Endothelial cell of umbilical vein (primary cell): Measurements from ENCODE around the gene HDAC9. TPM values are rescaled to one million over a fixed set of nuclear protein-coding genes. Genes with fewer than 3 reads are reported as not detected.

Experiments used
- BruUV-seq: library from RNA; stranded (reverse); fragments of 400-500 nt; replicated peaks from 2 replicates; lab custom pipeline; 2021; lab: Mats Ljungman, UMichigan
- CTCF ChIA-PET: fragments of 300-600, 350-600 bp; sonication (Branson Sonifier 250); formaldehyde crosslinking; loops from one replicate; lab custom pipeline; 2021; ENCODE audit warnings: antibody characterized with exemption, inconsistent platforms; lab: Charles Lee
- POLR2A ChIA-PET: fragments of 300-600, 350-600 bp; sonication (Branson Sonifier 250); formaldehyde crosslinking; loops from one replicate; lab custom pipeline; 2021; ENCODE audit warnings: antibody characterized with exemption, inconsistent platforms; lab: Charles Lee
- DNase-seq: peaks from one replicate; pipeline ENCODE4 v3.0.0-alpha.2; 2011; ENCODE audit warnings: low read depth, low spot score
- FAIRE-seq: peaks from 2 replicates; lab custom pipeline; 2011; peaks lifted over from hg19 to GRCh38; lab: Jason Lieb, UNC
- H2AFZ ChIP-seq: 2 replicates; pipeline ENCODE4 v1.6.0; 2012; ENCODE audit warnings: low read depth, low read length, control low read depth, inconsistent platforms
- H3K27ac ChIP-seq: 2 replicates; pipeline ENCODE4 v1.5.1; 2011; ENCODE audit warnings: low read depth, mild to moderate bottlenecking, control low read depth, low read length, moderate library complexity; ENCODE audit not compliant: insufficient read depth
- H3K27me3 ChIP-seq, 2 experiments: 2 replicates each; pipeline versions ENCODE4 v1.6.0 to v1.6.1; 2011; ENCODE audit warnings: low read length in 2 of 2, mixed read lengths in 1 of 2; ENCODE audit not compliant: control insufficient read depth in 2 of 2, insufficient read depth in 2 of 2
- H3K36me3 ChIP-seq, 2 experiments: 2 replicates in 1 of 2; 3 replicates in 1 of 2; pipeline ENCODE4 v1.5.1; 2011; ENCODE audit warnings: low read length in 2 of 2, mild to moderate bottlenecking in 1 of 2, moderate library complexity in 1 of 2; ENCODE audit not compliant: control insufficient read depth in 2 of 2, insufficient read depth in 2 of 2; ENCODE audit errors: extremely low read depth in 1 of 2
- H3K4me1 ChIP-seq: 3 replicates; pipeline ENCODE4 v1.5.1; 2011; ENCODE audit warnings: mild to moderate bottlenecking, low read length; ENCODE audit not compliant: control insufficient read depth, insufficient read depth; ENCODE audit errors: extremely low read depth
- H3K4me2 ChIP-seq: 2 replicates; pipeline ENCODE4 v1.6.1; 2011; ENCODE audit warnings: low read length, control low read depth, mixed read lengths; ENCODE audit not compliant: insufficient read depth
- H3K4me3 ChIP-seq, 3 experiments: fragments of 200-600 bp in 1 of 3; sonication (generic), shearing (Covaris generic) in 1 of 3; replicated peaks in 1 of 3; 2 replicates each; pipeline ENCODE4 v1.5.1; 2011 to 2016; ENCODE audit warnings: control low read depth in 3 of 3, low read length in 3 of 3, mild to moderate bottlenecking in 2 of 3, inconsistent platforms in 1 of 3, low read depth in 1 of 3, moderate library complexity in 1 of 3; ENCODE audit not compliant: insufficient read depth in 1 of 3
- H3K79me2 ChIP-seq: 2 replicates; pipeline ENCODE4 v1.6.0; 2012; ENCODE audit warnings: low read length, inconsistent platforms; ENCODE audit not compliant: control insufficient read depth, insufficient read depth
- H3K9ac ChIP-seq: replicated peaks from 2 replicates; pipeline ENCODE3; 2011; ENCODE audit warnings: low read length, control low read depth; ENCODE audit not compliant: insufficient read depth; ENCODE audit errors: extremely low read depth
- H3K9me1 ChIP-seq: replicated peaks from 3 replicates; pipeline ENCODE4 v1.6.0; 2011; ENCODE audit warnings: mild to moderate bottlenecking, low read length; ENCODE audit not compliant: control insufficient read depth, insufficient read depth; ENCODE audit errors: extremely low read depth
- H3K9me3 ChIP-seq: replicated peaks from 2 replicates; pipeline ENCODE4 v1.5.1; 2012; ENCODE audit warnings: low read length, inconsistent platforms; ENCODE audit not compliant: control insufficient read depth, insufficient read depth
- H4K20me1 ChIP-seq: replicated peaks from 2 replicates; pipeline ENCODE3; 2011; ENCODE audit warnings: mild to moderate bottlenecking, low read length; ENCODE audit not compliant: control insufficient read depth, insufficient read depth; ENCODE audit errors: extremely low read depth
- EZH2 ChIP-seq: IDR thresholded peaks from 2 replicates; pipeline ENCODE4 v1.6.1; 2012; ENCODE audit warnings: borderline replicate concordance, low read depth, mild to moderate bottlenecking, moderate library complexity, low read length, inconsistent platforms; ENCODE audit not compliant: severe bottlenecking
- FOS ChIP-seq: IDR thresholded peaks from 2 replicates; pipeline ENCODE4 v1.6.1; 2011; ENCODE audit warnings: mild to moderate bottlenecking, low read length, moderate library complexity, borderline replicate concordance; ENCODE audit not compliant: insufficient read depth
- GATA2 ChIP-seq: IDR thresholded peaks from 2 replicates; pipeline ENCODE4 v1.7.0; 2011; ENCODE audit warnings: low read depth, mild to moderate bottlenecking, moderate library complexity, mixed read lengths, low read length; ENCODE audit not compliant: insufficient read length, insufficient read depth
- JUN ChIP-seq: IDR thresholded peaks from 2 replicates; pipeline ENCODE4 v1.6.1; 2011; ENCODE audit warnings: borderline replicate concordance, low read depth; ENCODE audit not compliant: insufficient read length, insufficient read depth
- MAX ChIP-seq: IDR thresholded peaks from 2 replicates; pipeline ENCODE4 v1.6.1; 2011; ENCODE audit not compliant: insufficient read depth, insufficient read length
- MYC ChIP-seq: IDR thresholded peaks from one replicate; pipeline ENCODE4 v1.6.1; 2011; ENCODE audit warnings: mild to moderate bottlenecking, low read depth, low read length
- POLR2A ChIP-seq: IDR thresholded peaks from 2 replicates; pipeline ENCODE4 v1.6.1; 2012; ENCODE audit warnings: low read depth, mild to moderate bottlenecking, control low read depth, low read length
- POLR2AphosphoS5 ChIP-seq: IDR thresholded peaks from 2 replicates; pipeline ENCODE4 v1.6.1; 2012; ENCODE audit warnings: low read depth, mild to moderate bottlenecking, control low read depth, low read length, moderate library complexity; ENCODE audit not compliant: insufficient read depth
- dilution Hi-C: fragments of 300-500 bp; cut with MboI; formaldehyde crosslinking; loops from one replicate; pipeline ENCODE4 v1.15.0; 2019; ENCODE audit warnings: low sequenced_read_pairs; ENCODE audit not compliant: extremely low pct_ligation_motif_present
- intact Hi-C: fragments of 100-400 bp; cut with micrococcal nuclease; formaldehyde crosslinking; loops from one replicate; pipeline ENCODE4 v1.10.0; 2022
- polyA plus RNA-seq, 4 experiments: library from polyadenylated mRNA; depleted of rRNA in 3 of 4; stranded (reverse) in 3 of 4; unstranded in 1 of 4; fragments of >200 nt; gene quantifications; 2 replicates each; pipeline versions ENCODE4 v1.2.1 to v1.2.3, GENCODE V29; 2011 to 2012; ENCODE audit warnings: missing spikeins in 1 of 4
- total RNA-seq: library from RNA; stranded (reverse); gene quantifications from 2 replicates; pipeline ENCODE4 v1.2.3, GENCODE V29; 2021
- TF ChIP-seq, protein P1 (sequence below), 2 donors: IDR thresholded peaks; 1 replicate in 1 of 2; 2 replicates in 1 of 2; pipeline ENCODE4 v1.5.1; 2011; ENCODE audit warnings: low read length in 2 of 2, mild to moderate bottlenecking in 2 of 2, moderate library complexity in 2 of 2, control low read depth in 1 of 2, inconsistent platforms in 1 of 2, low read depth in 1 of 2; ENCODE audit not compliant: insufficient read depth in 1 of 2; ENCODE audit errors: extremely low read depth in 1 of 2

The HDAC9 gene
- total and polyA plus RNA-seq, 2 donors (not counting 3 experiments of a cell fraction or from before 2014, with no cell fraction given): 1.8 to 11.6 TPM

DNA sequence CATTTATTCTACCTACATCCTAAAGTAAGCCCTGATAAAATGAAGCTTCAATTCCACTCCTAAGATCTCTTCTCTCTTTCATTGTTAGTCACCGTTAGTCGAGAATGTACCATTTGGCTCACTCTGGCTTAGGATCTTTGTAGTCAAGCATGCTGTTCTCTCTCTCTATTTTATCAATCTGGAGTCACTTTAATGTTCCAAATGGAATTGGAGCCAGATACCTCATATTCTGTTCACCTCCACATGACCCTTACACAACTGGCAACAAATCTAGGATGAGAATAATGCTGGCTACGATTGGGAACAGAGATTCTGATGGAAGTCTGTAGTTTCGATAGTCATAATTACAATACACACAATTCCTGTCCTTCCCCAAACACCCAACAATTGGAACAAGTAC is 408.1 kb downstream of the HDAC9 start:
- H3K9me1 ChIP-seq: no peaks in the 10 kb centered on the region
- no peaks in the 10 kb centered on the region for H4K20me1 ChIP-seq
- no peak overlapping the region for H3K27ac ChIP-seq
- no peaks in the 10 kb centered on the region for H3K79me2 ChIP-seq
- H2AFZ ChIP-seq: no peak overlapping the region
- no peaks in the 10 kb centered on the region for H3K36me3 ChIP-seq
- H3K4me3 ChIP-seq: no peak overlapping the region
- H3K27me3 ChIP-seq: no peaks in the 10 kb centered on the region
- FAIRE-seq (no peak), DNase-seq (no peak)
- no peaks in the 10 kb centered on the region for H3K4me1 ChIP-seq
- TF ChIP-seq EZH2 (no peak), MYC (no peak), POLR2A (no peak), POLR2AphosphoS5 (no peak), GATA2 (no peak), MAX (no peak), FOS (no peak), JUN (no peak)
- TF ChIP-seq, protein P1, sequence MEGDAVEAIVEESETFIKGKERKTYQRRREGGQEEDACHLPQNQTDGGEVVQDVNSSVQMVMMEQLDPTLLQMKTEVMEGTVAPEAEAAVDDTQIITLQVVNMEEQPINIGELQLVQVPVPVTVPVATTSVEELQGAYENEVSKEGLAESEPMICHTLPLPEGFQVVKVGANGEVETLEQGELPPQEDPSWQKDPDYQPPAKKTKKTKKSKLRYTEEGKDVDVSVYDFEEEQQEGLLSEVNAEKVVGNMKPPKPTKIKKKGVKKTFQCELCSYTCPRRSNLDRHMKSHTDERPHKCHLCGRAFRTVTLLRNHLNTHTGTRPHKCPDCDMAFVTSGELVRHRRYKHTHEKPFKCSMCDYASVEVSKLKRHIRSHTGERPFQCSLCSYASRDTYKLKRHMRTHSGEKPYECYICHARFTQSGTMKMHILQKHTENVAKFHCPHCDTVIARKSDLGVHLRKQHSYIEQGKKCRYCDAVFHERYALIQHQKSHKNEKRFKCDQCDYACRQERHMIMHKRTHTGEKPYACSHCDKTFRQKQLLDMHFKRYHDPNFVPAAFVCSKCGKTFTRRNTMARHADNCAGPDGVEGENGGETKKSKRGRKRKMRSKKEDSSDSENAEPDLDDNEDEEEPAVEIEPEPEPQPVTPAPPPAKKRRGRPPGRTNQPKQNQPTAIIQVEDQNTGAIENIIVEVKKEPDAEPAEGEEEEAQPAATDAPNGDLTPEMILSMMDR (IDR thresholded peaks at IDR 0.05; ENCODE audit: extremely low read depth in 1 of 2, insufficient read depth in 1 of 2, low read depth in 1 of 2, low read length in 2 of 2): no peak
- ChIA-PET POLR2A (no interaction called here), CTCF (no interaction called here)
- BruUV-seq: no TSS peak
- dilution Hi-C loops: no loop called here
- no peak overlapping the region for H3K4me2 ChIP-seq
- H3K9me3 ChIP-seq: no peaks in the 10 kb centered on the region
- intact Hi-C loops: no loop called here
- H3K9ac ChIP-seq: no peak overlapping the region
